Measurements from ENCODE around the gene INO80D.

INO80D gene

GRCh38 chr2:205967391-205968075, 118.4 kb downstream of the INO80D start:
- no peak for TF ChIP-seq CTCF (IDR thresholded peaks at IDR 0.05; ENCODE audit: low read depth, low read length, missing control alignments)
- DNase-seq (ENCODE audit: extremely low read depth, low read depth) = peak; percentile 35
- no peak overlapping the region for H3K4me3 ChIP-seq (replicated peaks; ENCODE audit: low read depth, low read length)

- no peak for TF ChIP-seq CTCF (IDR thresholded peaks at IDR 0.05; ENCODE audit: low read depth, low read length, missing control alignments)
- no peak for DNase-seq (ENCODE audit: extremely low read depth, low read depth)
- no peak overlapping the region for H3K4me3 ChIP-seq (replicated peaks; ENCODE audit: low read depth, low read length)
These were observed 120.3 kb downstream of the INO80D start for GRCh38 chr2:205965707-205966106.

- DNase-seq (ENCODE audit: extremely low read depth, low read depth) = no peak
- no peak overlapping the region for H3K4me3 ChIP-seq (replicated peaks; ENCODE audit: low read depth, low read length)
- no peak for TF ChIP-seq CTCF (IDR thresholded peaks at IDR 0.05; ENCODE audit: low read depth, low read length, missing control alignments)
These were observed 121.7 kb downstream of the INO80D start for GRCh38 chr2:205964111-205964761.

- DNase-seq (ENCODE audit: extremely low read depth, low read depth) = no peak
- no peak for TF ChIP-seq CTCF (IDR thresholded peaks at IDR 0.05; ENCODE audit: low read depth, low read length, missing control alignments)
- H3K4me3 ChIP-seq (replicated peaks; ENCODE audit: low read depth, low read length) = no peak overlapping the region
These were observed 126.5 kb downstream of the INO80D start for GRCh38 chr2:205959521-205959920.

- H3K4me3 ChIP-seq (replicated peaks; ENCODE audit: low read depth, low read length) = no peak overlapping the region
- DNase-seq (ENCODE audit: extremely low read depth, low read depth) = no peak
- TF ChIP-seq CTCF (IDR thresholded peaks at IDR 0.05; ENCODE audit: low read depth, low read length, missing control alignments) = no peak
These were observed 128.4 kb downstream of the INO80D start for GRCh38 chr2:205957452-205958154.

- no peak for TF ChIP-seq CTCF (IDR thresholded peaks at IDR 0.05; ENCODE audit: low read depth, low read length, missing control alignments)
- no peak overlapping the region for H3K4me3 ChIP-seq (replicated peaks; ENCODE audit: low read depth, low read length)
- no peak for DNase-seq (ENCODE audit: extremely low read depth, low read depth)
These were observed 131.3 kb downstream of the INO80D start for GRCh38 chr2:205954707-205955106.
